SK-N-SH treated with all-trans-retinoic acid at 6 μM for 48 hours (cell line): ENCODE results near the gene KCNJ16.

Experiments
- ESRRG ChIP-seq: fragments of 250-450 bp; sonication (Bioruptor Pico); IDR thresholded peaks from 2 replicates; pipeline ENCODE4 v1.6.1; 2021; ENCODE audit warnings: mild to moderate bottlenecking
- PPARA ChIP-seq: fragments of 250-450 bp; sonication (Bioruptor Pico); IDR thresholded peaks from 2 replicates; pipeline ENCODE4 v1.5.0; 2020; ENCODE audit warnings: mild to moderate bottlenecking, borderline replicate concordance
- SNAI2 ChIP-seq: fragments of 250-450 bp; sonication (Bioruptor Pico); IDR thresholded peaks from 2 replicates; pipeline ENCODE4 v1.5.0; 2020; ENCODE audit warnings: mild to moderate bottlenecking, moderate library complexity
- ZFP3 ChIP-seq: fragments of 250-450 bp; sonication (Bioruptor Pico); IDR thresholded peaks from 2 replicates; pipeline ENCODE4 v1.5.0; 2020; ENCODE audit warnings: mild to moderate bottlenecking, moderate library complexity
- ZNF565 ChIP-seq: fragments of 450-650 bp; formaldehyde crosslinking; conservative IDR thresholded peaks from 2 replicates; pipeline ENCODE4 v1.5.0; 2020; ENCODE audit warnings: low read depth, mild to moderate bottlenecking, moderate library complexity
- ZNF70 ChIP-seq: fragments of 450-650 bp; formaldehyde crosslinking; IDR thresholded peaks from 2 replicates; pipeline ENCODE4 v1.5.0; 2020; ENCODE audit warnings: mild to moderate bottlenecking, moderate library complexity

- TF ChIP-seq ZNF70 (no peak), SNAI2 (no peak), ESRRG (no peak), PPARA (CRISPR knock-in tag) (no peak), ZFP3 (CRISPR knock-in tag) (no peak), ZNF565 (CRISPR knock-in tag) (no peak)
These were observed 59.0 kb downstream of the KCNJ16 start for GRCh38 chr17:70134042-70134441.
